Muscle layer of duodenum (tissue), 2 donors: ENCODE data around the gene AP1S1.
"Not testable (repeated sequence)": the region's sequence is repeated elsewhere in the genome, so short reads cannot be mapped to it uniquely, and the experiment has no call there.

Experiments
- H3K27ac ChIP-seq: one replicate; pipeline ENCODE4 v1.7.0; 2013; ENCODE audit warnings: mild to moderate bottlenecking, low read length
- H3K27me3 ChIP-seq: one replicate; pipeline ENCODE4 v1.7.0; 2013; ENCODE audit warnings: low read depth, mild to moderate bottlenecking, control low read depth, low read length
- H3K36me3 ChIP-seq, 2 donors: one replicate each; pipeline ENCODE4 v1.7.0; 2013; ENCODE audit warnings: low read length in 2 of 2, control low read depth in 1 of 2, mild to moderate bottlenecking in 1 of 2; ENCODE audit not compliant: insufficient read depth in 2 of 2, control insufficient read depth in 1 of 2
- H3K4me1 ChIP-seq, 2 donors: one replicate each; pipeline ENCODE4 v1.7.0; 2013; ENCODE audit warnings: low read length in 2 of 2, mild to moderate bottlenecking in 2 of 2, control low read depth in 1 of 2, moderate library complexity in 1 of 2; ENCODE audit not compliant: insufficient read depth in 2 of 2, control insufficient read depth in 1 of 2
- H3K4me3 ChIP-seq, 2 donors: one replicate each; pipeline ENCODE4 v1.7.0; 2013; ENCODE audit warnings: low read length in 2 of 2, low read depth in 1 of 2, mild to moderate bottlenecking in 1 of 2
- H3K9me3 ChIP-seq, 2 donors: one replicate each; pipeline ENCODE4 v1.7.0; 2013; ENCODE audit warnings: low read length in 2 of 2, control low read depth in 1 of 2, mild to moderate bottlenecking in 1 of 2; ENCODE audit not compliant: control insufficient read depth in 1 of 2
- donor health status: healthy.

The AP1S1 gene

GRCh38 chr7:101115215-101115614, 39.1 kb upstream of the AP1S1 start:
- Histone ChIP-seq H3K4me3 (no peak overlapping the region), H3K36me3 (no peaks in the 10 kb centered on the region), H3K9me3 (no peaks in the 10 kb centered on the region), H3K4me1 (no peaks in the 10 kb centered on the region), H3K27me3 (no peaks in the 10 kb centered on the region), H3K27ac (no peak overlapping the region)

GRCh38 chr7:101116898-101117297, 37.4 kb upstream of the AP1S1 start:
- no peaks in the 10 kb centered on the region for H3K27me3 ChIP-seq
- no peaks in the 10 kb centered on the region for H3K36me3 ChIP-seq
- no peak overlapping the region for H3K4me3 ChIP-seq
- no peaks in the 10 kb centered on the region for H3K4me1 ChIP-seq
- no peak overlapping the region for H3K27ac ChIP-seq
- H3K9me3 ChIP-seq: no peaks in the 10 kb centered on the region

GRCh38 chr7:101118856-101119255, 35.4 kb upstream of the AP1S1 start:
- Histone ChIP-seq H3K4me1 (peaks cover 0 to 8% of the 10 kb centered on the region in 2 donors), H3K9me3 (no peaks in the 10 kb centered on the region), H3K36me3 (no peaks in the 10 kb centered on the region), H3K4me3 (no peak overlapping the region), H3K27ac (no peak overlapping the region), H3K27me3 (no peaks in the 10 kb centered on the region)

- Histone ChIP-seq H3K4me1 (peaks cover 0 to 11% of the 10 kb centered on the region in 2 donors), H3K27me3 (no peaks in the 10 kb centered on the region), H3K27ac (no peak overlapping the region), H3K36me3 (no peaks in the 10 kb centered on the region), H3K4me3 (no peak overlapping the region), H3K9me3 (no peaks in the 10 kb centered on the region)
These were observed 34.4 kb upstream of the AP1S1 start for GRCh38 chr7:101119876-101120275.

GRCh38 chr7:101120315-101120714, 34.0 kb upstream of the AP1S1 start:
- H3K4me3 ChIP-seq: no peak overlapping the region
- no peaks in the 10 kb centered on the region for H3K27me3 ChIP-seq
- H3K36me3 ChIP-seq: no peaks in the 10 kb centered on the region
- H3K27ac ChIP-seq: no peak overlapping the region
- peaks cover 0 to 11% of the 10 kb centered on the region in 2 donors for H3K4me1 ChIP-seq
- H3K9me3 ChIP-seq: no peaks in the 10 kb centered on the region

- Histone ChIP-seq H3K27ac (peak overlapping the region; percentile 97), H3K4me3 (peak overlapping the region; percentile 47 to 64), H3K4me1 (peaks cover 0 to 17% of the 10 kb centered on the region in 2 donors)
- H3K27me3 ChIP-seq, H3K36me3 ChIP-seq, H3K9me3 ChIP-seq: not testable (repeated sequence)
These were observed 32.7 kb upstream of the AP1S1 start for GRCh38 chr7:101121631-101121990.

- peaks cover 1 to 24% of the 10 kb centered on the region in 2 donors for H3K4me1 ChIP-seq
- H3K9me3 ChIP-seq: no peaks in the 10 kb centered on the region
- H3K4me3 ChIP-seq: peak overlapping the region; percentile 47 to 64
- peak overlapping the region; percentile 97 for H3K27ac ChIP-seq
- H3K27me3 ChIP-seq: no peaks in the 10 kb centered on the region
- no peaks in the 10 kb centered on the region for H3K36me3 ChIP-seq
These were observed 32.0 kb upstream of the AP1S1 start for GRCh38 chr7:101121991-101122932.

- H3K27ac ChIP-seq: peak overlapping the region; percentile 97
- H3K27me3 ChIP-seq: no peaks in the 10 kb centered on the region
- H3K36me3 ChIP-seq: no peaks in the 10 kb centered on the region
- peaks cover 3 to 32% of the 10 kb centered on the region in 2 donors for H3K4me1 ChIP-seq
- H3K9me3 ChIP-seq: no peaks in the 10 kb centered on the region
- peak overlapping the region in 1 of 2 donors; percentile 47 for H3K4me3 ChIP-seq
These were observed 31.2 kb upstream of the AP1S1 start for GRCh38 chr7:101122933-101123702.

- Histone ChIP-seq H3K36me3 (no peaks in the 10 kb centered on the region), H3K4me1 (peaks cover 3 to 32% of the 10 kb centered on the region in 2 donors), H3K4me3 (no peak overlapping the region), H3K9me3 (no peaks in the 10 kb centered on the region), H3K27me3 (no peaks in the 10 kb centered on the region), H3K27ac (no peak overlapping the region)
These were observed 30.6 kb upstream of the AP1S1 start for GRCh38 chr7:101123703-101124068.

GRCh38 chr7:101124376-101125056, 29.8 kb upstream of the AP1S1 start:
- peaks cover 3 to 32% of the 10 kb centered on the region in 2 donors for H3K4me1 ChIP-seq
- H3K9me3 ChIP-seq: no peaks in the 10 kb centered on the region
- no peaks in the 10 kb centered on the region for H3K27me3 ChIP-seq
- H3K4me3 ChIP-seq: no peak overlapping the region
- peak overlapping the region; percentile 2 for H3K27ac ChIP-seq
- H3K36me3 ChIP-seq: no peaks in the 10 kb centered on the region
